Measurements from ENCODE around the gene HID1.

- TF ChIP-seq, protein P1, sequence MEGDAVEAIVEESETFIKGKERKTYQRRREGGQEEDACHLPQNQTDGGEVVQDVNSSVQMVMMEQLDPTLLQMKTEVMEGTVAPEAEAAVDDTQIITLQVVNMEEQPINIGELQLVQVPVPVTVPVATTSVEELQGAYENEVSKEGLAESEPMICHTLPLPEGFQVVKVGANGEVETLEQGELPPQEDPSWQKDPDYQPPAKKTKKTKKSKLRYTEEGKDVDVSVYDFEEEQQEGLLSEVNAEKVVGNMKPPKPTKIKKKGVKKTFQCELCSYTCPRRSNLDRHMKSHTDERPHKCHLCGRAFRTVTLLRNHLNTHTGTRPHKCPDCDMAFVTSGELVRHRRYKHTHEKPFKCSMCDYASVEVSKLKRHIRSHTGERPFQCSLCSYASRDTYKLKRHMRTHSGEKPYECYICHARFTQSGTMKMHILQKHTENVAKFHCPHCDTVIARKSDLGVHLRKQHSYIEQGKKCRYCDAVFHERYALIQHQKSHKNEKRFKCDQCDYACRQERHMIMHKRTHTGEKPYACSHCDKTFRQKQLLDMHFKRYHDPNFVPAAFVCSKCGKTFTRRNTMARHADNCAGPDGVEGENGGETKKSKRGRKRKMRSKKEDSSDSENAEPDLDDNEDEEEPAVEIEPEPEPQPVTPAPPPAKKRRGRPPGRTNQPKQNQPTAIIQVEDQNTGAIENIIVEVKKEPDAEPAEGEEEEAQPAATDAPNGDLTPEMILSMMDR (IDR thresholded peaks at IDR 0.05): no peak
- no peak for TF ChIP-seq EZH2 (IDR thresholded peaks at IDR 0.05)
Measured at GRCh38 chr17:74945543-74945942, 27.0 kb downstream of the HID1 start.
